Hypothalamus (tissue), 51 donors: ENCODE results near the gene PLA2G2C.
A peak's percentile ranks its signal among the peaks of the same experiment; 100 is the strongest.
"Not testable (repeated sequence)": the region's sequence is repeated elsewhere in the genome, so short reads cannot be mapped to it uniquely, and the experiment has no call there.

Experiments
- DNase-seq, 51 donors: peaks; one replicate each; lab custom pipeline; 2025; lab: John Stamatoyannopoulos, UW

PLA2G2C gene

GRCh38 chr1:20185834-20186782, at the start of gene PLA2G2C, which contains the start of gene UBXN10:
Gene PLA2G2C (minus strand): TSS chr1:20186518. CDS start chr1:20177363, 9,155 bp downstream.
Gene UBXN10 (plus strand): TSS chr1:20186096. CDS start chr1:20190562, 4,466 bp downstream.
- peak in 33 of 51 donors; percentile 16 to 71 (median 44) for DNase-seq

- no peak for DNase-seq
Observed at GRCh38 chr1:20234788-20235535, 48.6 kb upstream of the PLA2G2C start.

GRCh38 chr1:20233866-20234265, 47.5 kb upstream of the PLA2G2C start:
- peak in 30 of 51 donors; percentile 4 to 66 (median 34) for DNase-seq

GRCh38 chr1:20233394-20233793, 47.1 kb upstream of the PLA2G2C start:
- no peak for DNase-seq

- DNase-seq: not testable (repeated sequence)
Observed at GRCh38 chr1:20232564-20232963, 46.2 kb upstream of the PLA2G2C start.

GRCh38 chr1:20229171-20229570, 42.9 kb upstream of the PLA2G2C start:
- no peak for DNase-seq

- peak in 2 of 51 donors; percentile 7 to 9 for DNase-seq
Observed at GRCh38 chr1:20228314-20228825, 42.1 kb upstream of the PLA2G2C start.

GRCh38 chr1:20227704-20228103, 41.4 kb upstream of the PLA2G2C start:
- no peak for DNase-seq

GRCh38 chr1:20224546-20224945, 38.2 kb upstream of the PLA2G2C start:
- peak in 3 of 51 donors; percentile 4 to 7 (median 4) for DNase-seq

GRCh38 chr1:20223551-20224419, 37.5 kb upstream of the PLA2G2C start:
- DNase-seq: no peak

- no peak for DNase-seq
Observed at GRCh38 chr1:20223106-20223505, 36.8 kb upstream of the PLA2G2C start.

GRCh38 chr1:20220036-20220435, 33.7 kb upstream of the PLA2G2C start:
- DNase-seq: peak in 6 of 51 donors; percentile 10 to 32 (median 17)

- not testable (repeated sequence) for DNase-seq
Observed at GRCh38 chr1:20219053-20219452, 32.7 kb upstream of the PLA2G2C start.

GRCh38 chr1:20216574-20216973, 30.3 kb upstream of the PLA2G2C start:
- no peak for DNase-seq

GRCh38 chr1:20215716-20216115, 29.4 kb upstream of the PLA2G2C start:
- no peak for DNase-seq

GRCh38 chr1:20212685-20213331, 26.5 kb upstream of the PLA2G2C start:
- DNase-seq: peak in 39 of 51 donors; percentile 4 to 66 (median 40)

- no peak for DNase-seq
Observed at GRCh38 chr1:20212085-20212684, 25.9 kb upstream of the PLA2G2C start.

GRCh38 chr1:20211511-20211931, 25.2 kb upstream of the PLA2G2C start:
- DNase-seq: no peak
